Adipose tissue (tissue), 3 donors: Measurements from ENCODE around the gene NAB1. TPM values are rescaled to one million over a fixed set of nuclear protein-coding genes. Genes with fewer than 3 reads are reported as not detected.
A peak's percentile ranks its signal among the peaks of the same experiment; 100 is the strongest.

Experiments
- H3K27ac ChIP-seq: one replicate; pipeline ENCODE4 v1.5.1; 2013; ENCODE audit warnings: low read depth, low read length
- WGBS, 3 donors: extraction: QIAGEN DNeasy Blood & Tissue Kit; methylation state at CpG; one replicate each; pipeline ENCODE4 v1.1.7; 2013; 5-methylcytosine and 5-hydroxymethylcytosine counted together
- polyA plus RNA-seq, 3 donors: library from polyadenylated mRNA; stranded (reverse); fragments of 200-250 nt; gene quantifications; one replicate each; pipeline ENCODE4 v1.2.3, GENCODE V29; 2013
- donor health status: healthy with polysubstance abuse.
- donor health status: Bipolar disorder and iron deficiency.
- donor health status: healthy.

NAB1 gene
- polyA plus RNA-seq, 3 donors, result 5.0 to 32.1 (median 21.1) TPM

- WGBS, 3 donors, result 94 to 97% (median 96%) methylated on average over 4 of the region's 4 CpGs
Measured at GRCh38 chr2:190635781-190636180, 13.1 kb upstream of the NAB1 start.

GRCh38 chr2:190636361-190636760 lies 12.5 kb upstream of the NAB1 start:
- 43 to 76% (median 54%) methylated on average over 3 of the region's 3 CpGs for WGBS, 3 donors
- H3K27ac ChIP-seq, result no peak overlapping the region

More at GRCh38 chr2:190635781-190636180, 13.1 kb upstream of the NAB1 start:
- no peak overlapping the region for H3K27ac ChIP-seq

GRCh38 chr2:190637281-190637734 lies 11.6 kb upstream of the NAB1 start:
- no peak overlapping the region for H3K27ac ChIP-seq
- WGBS, 3 donors, result 52 to 74% (median 56%) methylated on average over 1 of the region's 1 CpG

GRCh38 chr2:190637903-190638618 lies 10.8 kb upstream of the NAB1 start:
- WGBS, 3 donors, result 56 to 68% (median 58%) methylated on average over 8 of the region's 8 CpGs
- no peak overlapping the region for H3K27ac ChIP-seq

- no peak overlapping the region for H3K27ac ChIP-seq
- WGBS, 3 donors, result 40 to 85% (median 62%) methylated on average over 1 of the region's 1 CpG
Measured at GRCh38 chr2:190640117-190640516, 8.8 kb upstream of the NAB1 start.

GRCh38 chr2:190641469-190641868 lies 7.4 kb upstream of the NAB1 start:
- no peak overlapping the region for H3K27ac ChIP-seq
- 57 to 79% (median 72%) methylated on average over 3 of the region's 3 CpGs for WGBS, 3 donors

GRCh38 chr2:190646780-190647522 lies 1.9 kb upstream of the NAB1 start:
- 56 to 70% (median 63%) methylated on average over 9 of the region's 9 CpGs for WGBS, 3 donors
- H3K27ac ChIP-seq, result no peak overlapping the region

GRCh38 chr2:190648289-190649034 lies 421 bp upstream of the NAB1 start:
- 1% methylated on average over 54 to 75 of the region's 78 CpGs for WGBS, 3 donors

GRCh38 chr2:190649798-190650390 lies 1.0 kb downstream of the NAB1 start:
- peak overlapping the region; percentile 86 for H3K27ac ChIP-seq
- 0 to 1% (median 0%) methylated on average over 15 of the region's 15 CpGs for WGBS, 3 donors

More at GRCh38 chr2:190648289-190649034, 421 bp upstream of the NAB1 start:
- peak overlapping the region; percentile 86 for H3K27ac ChIP-seq

- WGBS, 3 donors, result 95 to 98% (median 96%) methylated on average over 2 of the region's 2 CpGs
- H3K27ac ChIP-seq, result no peak overlapping the region
Measured at GRCh38 chr2:190651413-190651812, 2.5 kb downstream of the NAB1 start.

- H3K27ac ChIP-seq, result no peak overlapping the region
- WGBS, 3 donors, result 75 to 85% (median 76%) methylated on average over 1 of the region's 1 CpG
Measured at GRCh38 chr2:190653231-190653630, 4.3 kb downstream of the NAB1 start.

GRCh38 chr2:190653931-190654330 lies 5.0 kb downstream of the NAB1 start:
- H3K27ac ChIP-seq, result no peak overlapping the region

- WGBS, 3 donors, result 11 to 52% (median 41%) methylated on average over 1 of the region's 1 CpG
- H3K27ac ChIP-seq, result no peak overlapping the region
Measured at GRCh38 chr2:190655113-190655512, 6.2 kb downstream of the NAB1 start.

GRCh38 chr2:190655570-190655969 lies 6.7 kb downstream of the NAB1 start:
- WGBS, 3 donors, result 75 to 84% (median 80%) methylated on average over 3 of the region's 3 CpGs
- no peak overlapping the region for H3K27ac ChIP-seq

- no peak overlapping the region for H3K27ac ChIP-seq
- WGBS, 3 donors, result 8 to 68% (median 55%) methylated on average over 2 of the region's 2 CpGs
Measured at GRCh38 chr2:190656301-190656700, 7.4 kb downstream of the NAB1 start.

GRCh38 chr2:190657474-190658255 lies 8.8 kb downstream of the NAB1 start:
- WGBS, 3 donors, result 76 to 88% (median 79%) methylated on average over 4 of the region's 4 CpGs

GRCh38 chr2:190659553-190659952 lies 10.7 kb downstream of the NAB1 start:
- no peak overlapping the region for H3K27ac ChIP-seq
- 96 to 97% (median 97%) methylated on average over 8 of the region's 8 CpGs for WGBS, 3 donors

More at GRCh38 chr2:190657474-190658255, 8.8 kb downstream of the NAB1 start:
- no peak overlapping the region for H3K27ac ChIP-seq

GRCh38 chr2:190662754-190663153 lies 13.9 kb downstream of the NAB1 start:
- no peak overlapping the region for H3K27ac ChIP-seq
- WGBS, 3 donors, result 52 to 83% (median 64%) methylated on average over 3 of the region's 3 CpGs
